Activated CD4-positive, alpha-beta T cell treated with anti-CD3 and anti-CD28 coated beads, Interleukin-2, amount 50 U/mL, for 4 hours (primary cell): ENCODE measurements around the gene TMEM132C.
"Not testable (repeated sequence)": the region's sequence is repeated elsewhere in the genome, so short reads cannot be mapped to it uniquely, and the experiment has no call there.

Experiments
- DNase-seq, 2 experiments: peaks; one replicate each; pipeline ENCODE4 v3.0.0-alpha.2; 2020

Gene TMEM132C

GRCh38 chr12:128423205-128423604 is 156.2 kb downstream of the TMEM132C start:
- no peak for DNase-seq

- no peak for DNase-seq
Observed at GRCh38 chr12:128424931-128425431, 158.0 kb downstream of the TMEM132C start.

GRCh38 chr12:128425666-128426331 is 158.8 kb downstream of the TMEM132C start:
- DNase-seq = no peak

- DNase-seq = no peak
Observed at GRCh38 chr12:128426511-128426910, 159.5 kb downstream of the TMEM132C start.

GRCh38 chr12:128439796-128440195 is 172.8 kb downstream of the TMEM132C start:
- DNase-seq = no peak

- no peak for DNase-seq
Observed at GRCh38 chr12:128442096-128442495, 175.1 kb downstream of the TMEM132C start.

GRCh38 chr12:128444598-128444997 is 177.6 kb downstream of the TMEM132C start:
- DNase-seq = no peak

GRCh38 chr12:128445415-128446127 is 178.6 kb downstream of the TMEM132C start:
- DNase-seq = no peak

GRCh38 chr12:128449146-128449894 is 182.3 kb downstream of the TMEM132C start:
- no peak for DNase-seq

GRCh38 chr12:128450810-128451209 is 183.8 kb downstream of the TMEM132C start:
- no peak for DNase-seq

GRCh38 chr12:128455851-128456250 is 188.9 kb downstream of the TMEM132C start:
- DNase-seq = no peak

GRCh38 chr12:128456922-128457321 is 190.0 kb downstream of the TMEM132C start:
- no peak for DNase-seq

- DNase-seq = no peak
Observed at GRCh38 chr12:128458301-128458974, 191.5 kb downstream of the TMEM132C start.

- DNase-seq = no peak
Observed at GRCh38 chr12:128459067-128459466, 192.1 kb downstream of the TMEM132C start.

- DNase-seq = no peak
Observed at GRCh38 chr12:128463881-128464280, 196.9 kb downstream of the TMEM132C start.

GRCh38 chr12:128467882-128468281 is 200.9 kb downstream of the TMEM132C start:
- DNase-seq = no peak

- DNase-seq = no peak
Observed at GRCh38 chr12:128468926-128469325, 202.0 kb downstream of the TMEM132C start.

GRCh38 chr12:128471491-128471890 is 204.5 kb downstream of the TMEM132C start:
- DNase-seq = no peak

GRCh38 chr12:128474916-128475315 is 207.9 kb downstream of the TMEM132C start:
- no peak for DNase-seq

- no peak for DNase-seq
Observed at GRCh38 chr12:128476266-128476665, 209.3 kb downstream of the TMEM132C start.

GRCh38 chr12:128483526-128484255 is 216.7 kb downstream of the TMEM132C start:
- no peak for DNase-seq

- DNase-seq = not testable (repeated sequence)
Observed at GRCh38 chr12:128497376-128497775, 230.4 kb downstream of the TMEM132C start.
